ENCODE measurements around the gene ANKRD9.
A peak's percentile ranks its signal among the peaks of the same experiment; 100 is the strongest.

ANKRD9 gene

GRCh38 chr14:102501751-102502315, 7.7 kb downstream of the ANKRD9 start:
- Histone ChIP-seq H3K27ac (replicated peaks; ENCODE audit: low read length) (peak overlapping the region; percentile 7), H3K4ac (ENCODE audit: low read length) (no peak overlapping the region), H3K4me3 (ENCODE audit: low read length in 2 of 2) (no peak overlapping the region), H4K8ac (ENCODE audit: low read depth, low read length) (no peak overlapping the region), H2BK12ac (ENCODE audit: low read length) (no peak overlapping the region), H2BK15ac (ENCODE audit: low read length) (no peak overlapping the region), H3K4me1 (ENCODE audit: control insufficient read depth in 2 of 2, insufficient read depth in 1 of 2, low read depth in 1 of 2, low read length in 2 of 2) (no peaks in the 10 kb centered on the region), H3K14ac (ENCODE audit: low read length) (no peak overlapping the region), H2AK5ac (ENCODE audit: low read depth, low read length) (no peak overlapping the region), H3K79me1 (ENCODE audit: low read depth, low read length) (peaks cover 3% of the 10 kb centered on the region), H2AFZ (ENCODE audit: low read length) (no peak overlapping the region), H3K18ac (ENCODE audit: low read length) (no peak overlapping the region), H3K9me3 (replicated peaks in 1 of 2; ENCODE audit: control insufficient read depth in 2 of 2, insufficient read depth in 1 of 2, low read depth in 1 of 2, low read length in 2 of 2) (no peaks in the 10 kb centered on the region), H3K4me2 (ENCODE audit: insufficient read depth, low read length, poor library complexity, severe bottlenecking) (no peak overlapping the region), H3K36me3 (replicated peaks in 1 of 2; ENCODE audit: control insufficient read depth in 2 of 2, insufficient read depth in 2 of 2, low read length in 2 of 2) (peaks cover 28 to 49% of the 10 kb centered on the region in 2 donors), H2BK120ac (ENCODE audit: low read depth, low read length) (no peak overlapping the region), H3K23ac (ENCODE audit: low read depth, low read length, poor library complexity) (no peak overlapping the region), H3K9ac (ENCODE audit: low read depth, low read length, poor library complexity) (no peak overlapping the region), H2BK5ac (ENCODE audit: low read length) (no peak overlapping the region), H4K91ac (ENCODE audit: low read depth, low read length, poor library complexity) (no peak overlapping the region), H3K27me3 (ENCODE audit: control insufficient read depth in 3 of 3, insufficient read depth in 3 of 3, low read depth in 1 of 3, low read length in 3 of 3) (no peaks in the 10 kb centered on the region)
- no peak for DNase-seq (ENCODE audit: low spot score)
- no CpG with 5 or more reads among the region's 20 CpGs for WGBS, 2 donors (ENCODE audit: extremely low coverage in 2 of 2, insufficient read length in 2 of 2, insufficient replicate concordance in 1 of 2)

GRCh38 chr14:102500713-102501112, 8.9 kb downstream of the ANKRD9 start:
- WGBS, 2 donors (ENCODE audit: extremely low coverage in 2 of 2, insufficient read length in 2 of 2, insufficient replicate concordance in 1 of 2), result no CpG with 5 or more reads among the region's 3 CpGs
- H2BK5ac ChIP-seq (ENCODE audit: low read length), result no peak overlapping the region
- DNase-seq (ENCODE audit: low spot score), result no peak
- H4K91ac ChIP-seq (ENCODE audit: low read depth, low read length, poor library complexity), result no peak overlapping the region
- H3K79me1 ChIP-seq (ENCODE audit: low read depth, low read length), result peaks cover 3% of the 10 kb centered on the region
- no peak overlapping the region for H3K4ac ChIP-seq (ENCODE audit: low read length)
- no peak overlapping the region for H4K8ac ChIP-seq (ENCODE audit: low read depth, low read length)
- H3K27me3 ChIP-seq (ENCODE audit: control insufficient read depth in 3 of 3, insufficient read depth in 3 of 3, low read depth in 1 of 3, low read length in 3 of 3), result no peaks in the 10 kb centered on the region
- no peak overlapping the region for H2AFZ ChIP-seq (ENCODE audit: low read length)
- no peak overlapping the region for H3K23ac ChIP-seq (ENCODE audit: low read depth, low read length, poor library complexity)
- H3K27ac ChIP-seq (replicated peaks; ENCODE audit: low read length), result no peak overlapping the region
- no peaks in the 10 kb centered on the region for H3K4me1 ChIP-seq (ENCODE audit: control insufficient read depth in 2 of 2, insufficient read depth in 1 of 2, low read depth in 1 of 2, low read length in 2 of 2)
- no peak overlapping the region for H3K4me3 ChIP-seq (ENCODE audit: low read length in 2 of 2)
- no peak overlapping the region for H2BK12ac ChIP-seq (ENCODE audit: low read length)
- no peak overlapping the region for H2BK120ac ChIP-seq (ENCODE audit: low read depth, low read length)
- peak overlapping the region; percentile 6 for H3K18ac ChIP-seq (ENCODE audit: low read length)
- H3K9me3 ChIP-seq (replicated peaks in 1 of 2; ENCODE audit: control insufficient read depth in 2 of 2, insufficient read depth in 1 of 2, low read depth in 1 of 2, low read length in 2 of 2), result no peaks in the 10 kb centered on the region
- peaks cover 19 to 37% of the 10 kb centered on the region in 2 donors for H3K36me3 ChIP-seq (replicated peaks in 1 of 2; ENCODE audit: control insufficient read depth in 2 of 2, insufficient read depth in 2 of 2, low read length in 2 of 2)
- no peak overlapping the region for H2BK15ac ChIP-seq (ENCODE audit: low read length)
- H3K9ac ChIP-seq (ENCODE audit: low read depth, low read length, poor library complexity), result no peak overlapping the region
- no peak overlapping the region for H3K14ac ChIP-seq (ENCODE audit: low read length)
- no peak overlapping the region for H3K4me2 ChIP-seq (ENCODE audit: insufficient read depth, low read length, poor library complexity, severe bottlenecking)
- H2AK5ac ChIP-seq (ENCODE audit: low read depth, low read length), result no peak overlapping the region

GRCh38 chr14:102500158-102500662, 9.4 kb downstream of the ANKRD9 start:
- Histone ChIP-seq H3K18ac (ENCODE audit: low read length) (peak overlapping the region; percentile 16), H3K4me3 (ENCODE audit: low read length in 2 of 2) (peak overlapping the region in 1 of 2 donors; percentile 3), H3K9me3 (replicated peaks in 1 of 2; ENCODE audit: control insufficient read depth in 2 of 2, insufficient read depth in 1 of 2, low read depth in 1 of 2, low read length in 2 of 2) (no peaks in the 10 kb centered on the region), H3K27me3 (ENCODE audit: control insufficient read depth in 3 of 3, insufficient read depth in 3 of 3, low read depth in 1 of 3, low read length in 3 of 3) (no peaks in the 10 kb centered on the region), H2BK12ac (ENCODE audit: low read length) (no peak overlapping the region), H3K4me2 (ENCODE audit: insufficient read depth, low read length, poor library complexity, severe bottlenecking) (no peak overlapping the region), H4K8ac (ENCODE audit: low read depth, low read length) (no peak overlapping the region), H2AK5ac (ENCODE audit: low read depth, low read length) (no peak overlapping the region), H3K4ac (ENCODE audit: low read length) (no peak overlapping the region), H2AFZ (ENCODE audit: low read length) (no peak overlapping the region), H2BK120ac (ENCODE audit: low read depth, low read length) (no peak overlapping the region), H2BK15ac (ENCODE audit: low read length) (no peak overlapping the region), H3K9ac (ENCODE audit: low read depth, low read length, poor library complexity) (no peak overlapping the region), H2BK5ac (ENCODE audit: low read length) (no peak overlapping the region), H3K79me1 (ENCODE audit: low read depth, low read length) (peaks cover 3% of the 10 kb centered on the region), H3K27ac (replicated peaks; ENCODE audit: low read length) (no peak overlapping the region), H4K91ac (ENCODE audit: low read depth, low read length, poor library complexity) (no peak overlapping the region), H3K23ac (ENCODE audit: low read depth, low read length, poor library complexity) (peak overlapping the region; percentile 37), H3K36me3 (replicated peaks in 1 of 2; ENCODE audit: control insufficient read depth in 2 of 2, insufficient read depth in 2 of 2, low read length in 2 of 2) (peaks cover 17 to 32% of the 10 kb centered on the region in 2 donors), H3K14ac (ENCODE audit: low read length) (peak overlapping the region; percentile 2), H3K4me1 (ENCODE audit: control insufficient read depth in 2 of 2, insufficient read depth in 1 of 2, low read depth in 1 of 2, low read length in 2 of 2) (no peaks in the 10 kb centered on the region)
- WGBS, 2 donors (ENCODE audit: extremely low coverage in 2 of 2, insufficient read length in 2 of 2, insufficient replicate concordance in 1 of 2), result no CpG with 5 or more reads among the region's 14 CpGs
- DNase-seq (ENCODE audit: low spot score), result no peak

- peak overlapping the region; percentile 78 for H3K9ac ChIP-seq (ENCODE audit: low read depth, low read length, poor library complexity)
- no peak overlapping the region for H3K4ac ChIP-seq (ENCODE audit: low read length)
- no peak overlapping the region for H4K91ac ChIP-seq (ENCODE audit: low read depth, low read length, poor library complexity)
- DNase-seq (ENCODE audit: low spot score), result no peak
- no peak overlapping the region for H3K27ac ChIP-seq (replicated peaks; ENCODE audit: low read length)
- H3K18ac ChIP-seq (ENCODE audit: low read length), result no peak overlapping the region
- no peak overlapping the region for H4K8ac ChIP-seq (ENCODE audit: low read depth, low read length)
- H3K36me3 ChIP-seq (replicated peaks in 1 of 2; ENCODE audit: control insufficient read depth in 2 of 2, insufficient read depth in 2 of 2, low read length in 2 of 2), result peaks cover 17 to 32% of the 10 kb centered on the region in 2 donors
- H3K4me1 ChIP-seq (ENCODE audit: control insufficient read depth in 2 of 2, insufficient read depth in 1 of 2, low read depth in 1 of 2, low read length in 2 of 2), result no peaks in the 10 kb centered on the region
- no peak overlapping the region for H3K14ac ChIP-seq (ENCODE audit: low read length)
- H3K4me3 ChIP-seq (ENCODE audit: low read length in 2 of 2), result no peak overlapping the region
- no peak overlapping the region for H2AK5ac ChIP-seq (ENCODE audit: low read depth, low read length)
- no CpG with 5 or more reads among the region's 23 CpGs for WGBS, 2 donors (ENCODE audit: extremely low coverage in 2 of 2, insufficient read length in 2 of 2, insufficient replicate concordance in 1 of 2)
- H3K9me3 ChIP-seq (replicated peaks in 1 of 2; ENCODE audit: control insufficient read depth in 2 of 2, insufficient read depth in 1 of 2, low read depth in 1 of 2, low read length in 2 of 2), result no peaks in the 10 kb centered on the region
- no peak overlapping the region for H2BK12ac ChIP-seq (ENCODE audit: low read length)
- no peaks in the 10 kb centered on the region for H3K27me3 ChIP-seq (ENCODE audit: control insufficient read depth in 3 of 3, insufficient read depth in 3 of 3, low read depth in 1 of 3, low read length in 3 of 3)
- no peak overlapping the region for H2BK15ac ChIP-seq (ENCODE audit: low read length)
- no peak overlapping the region for H2BK5ac ChIP-seq (ENCODE audit: low read length)
- H3K23ac ChIP-seq (ENCODE audit: low read depth, low read length, poor library complexity), result no peak overlapping the region
- peaks cover 3% of the 10 kb centered on the region for H3K79me1 ChIP-seq (ENCODE audit: low read depth, low read length)
- H2BK120ac ChIP-seq (ENCODE audit: low read depth, low read length), result no peak overlapping the region
- no peak overlapping the region for H2AFZ ChIP-seq (ENCODE audit: low read length)
- H3K4me2 ChIP-seq (ENCODE audit: insufficient read depth, low read length, poor library complexity, severe bottlenecking), result no peak overlapping the region
Measured at GRCh38 chr14:102499401-102500157, 10.0 kb downstream of the ANKRD9 start.
